Left lung (tissue), 10 donors: ENCODE measurements around the gene SRA1. TPM values are rescaled to one million over a fixed set of nuclear protein-coding genes. Genes with fewer than 3 reads are reported as not detected.

Source experiments
- ATAC-seq: fragments of 200-7000 bp; cut with Tn5 transposase; one replicate; pipeline ENCODE4 v1.9.1; 2020; ENCODE audit warnings: moderate library complexity
- DNase-seq, 4 donors: peaks; one replicate each; pipeline ENCODE4 v3.0.0-alpha.2; 2013 to 2020
- H3K27ac ChIP-seq, 2 donors: fragments of 200-600 bp; sonication (generic) in 1 of 2; one replicate each; pipeline versions ENCODE4 v1.5.0 to v1.8.0; 2020 to 2021
- H3K27me3 ChIP-seq, 2 donors: fragments of 200-600 bp; sonication (generic) in 1 of 2; one replicate each; pipeline versions ENCODE4 v1.5.0 to v1.8.0; 2020 to 2021
- H3K36me3 ChIP-seq, 2 donors: fragments of 200-600 bp; sonication (generic) in 1 of 2; one replicate each; pipeline versions ENCODE4 v1.5.0 to v1.8.0; 2020 to 2021
- H3K4me1 ChIP-seq, 2 donors: fragments of 200-600 bp; one replicate each; pipeline ENCODE4 v1.8.0; 2021
- H3K4me3 ChIP-seq, 2 donors: fragments of 200-600 bp; sonication (generic) in 1 of 2; one replicate each; pipeline versions ENCODE4 v1.5.0 to v1.8.0; 2020 to 2021; ENCODE audit warnings: mild to moderate bottlenecking in 1 of 2
- H3K9me3 ChIP-seq, 2 donors: fragments of 200-600 bp; sonication (generic) in 1 of 2; one replicate each; pipeline versions ENCODE4 v1.5.0 to v1.8.0; 2020 to 2021
- intact Hi-C, 2 donors: fragments of 100-400 bp; cut with DNase I; formaldehyde crosslinking; loops; one replicate each; pipeline versions ENCODE4 v1.11.2 to v1.14.2; 2022
- polyA plus RNA-seq, 6 donors: library from polyadenylated mRNA; unstranded; fragments of 120-200 nt; gene quantifications; one replicate each; pipeline ENCODE4 v1.2.1, GENCODE V29; 2013; ENCODE audit not compliant: insufficient read length in 6 of 6
- total RNA-seq, 2 donors: library from RNA; stranded (reverse); fragmentation: NEBNext Ultra II Directional; extraction: Animal tissue kit (Norgen Biotek cat#: 25700); gene quantifications; one replicate each; pipeline ENCODE4 v1.2.1, GENCODE V29; 2021
- TF ChIP-seq, protein P1 (sequence below), 2 donors: fragments of 200-600 bp; sonication (generic) in 1 of 2; IDR thresholded peaks; one replicate each; pipeline versions ENCODE4 v1.5.0 to v1.8.0; 2021; ENCODE audit warnings: antibody characterized with exemption in 2 of 2
- donor health status: DM: no; HTN: yes; CAD: no.
- donor health status: DM: no; HTN: no; CAD: no.

Gene SRA1
- total and polyA plus RNA-seq, 8 donors, result 20.2 to 36.2 (median 23.6) TPM

DNA sequence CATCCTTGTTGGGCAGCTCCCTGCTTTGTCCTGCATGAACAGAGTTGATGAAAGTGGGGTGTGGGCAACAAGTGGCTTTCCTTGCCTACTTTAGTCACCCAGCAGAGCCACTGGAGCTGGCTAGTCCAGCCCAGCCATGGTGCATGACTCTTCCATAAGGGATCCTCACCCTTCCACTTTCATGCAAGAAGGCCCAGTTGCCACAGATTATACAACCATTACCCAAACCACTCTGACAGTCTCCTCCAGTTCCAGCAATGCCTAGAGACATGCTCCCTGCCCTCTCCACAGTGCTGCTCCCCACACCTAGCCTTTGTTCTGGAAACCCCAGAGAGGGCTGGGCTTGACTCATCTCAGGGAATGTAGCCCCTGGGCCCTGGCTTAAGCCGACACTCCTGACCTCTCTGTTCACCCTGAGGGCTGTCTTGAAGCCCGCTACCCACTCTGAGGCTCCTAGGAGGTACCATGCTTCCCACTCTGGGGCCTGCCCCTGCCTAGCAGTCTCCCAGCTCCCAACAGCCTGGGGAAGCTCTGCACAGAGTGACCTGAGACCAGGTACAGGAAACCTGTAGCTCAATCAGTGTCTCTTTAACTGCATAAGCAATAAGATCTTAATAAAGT lies 11.3 kb upstream of the SRA1 start:
- intact Hi-C loops, result no loop called here
- Histone ChIP-seq H3K4me1 (peaks cover 25 to 57% of the 10 kb centered on the region in 2 donors), H3K4me3 (no peak overlapping the region), H3K9me3 (no peaks in the 10 kb centered on the region), H3K36me3 (peaks cover 0 to 31% of the 10 kb centered on the region in 2 donors), H3K27me3 (no peaks in the 10 kb centered on the region), H3K27ac (peak overlapping the region; percentile 47 to 81)
- no peak for ATAC-seq
- TF ChIP-seq, protein P1, sequence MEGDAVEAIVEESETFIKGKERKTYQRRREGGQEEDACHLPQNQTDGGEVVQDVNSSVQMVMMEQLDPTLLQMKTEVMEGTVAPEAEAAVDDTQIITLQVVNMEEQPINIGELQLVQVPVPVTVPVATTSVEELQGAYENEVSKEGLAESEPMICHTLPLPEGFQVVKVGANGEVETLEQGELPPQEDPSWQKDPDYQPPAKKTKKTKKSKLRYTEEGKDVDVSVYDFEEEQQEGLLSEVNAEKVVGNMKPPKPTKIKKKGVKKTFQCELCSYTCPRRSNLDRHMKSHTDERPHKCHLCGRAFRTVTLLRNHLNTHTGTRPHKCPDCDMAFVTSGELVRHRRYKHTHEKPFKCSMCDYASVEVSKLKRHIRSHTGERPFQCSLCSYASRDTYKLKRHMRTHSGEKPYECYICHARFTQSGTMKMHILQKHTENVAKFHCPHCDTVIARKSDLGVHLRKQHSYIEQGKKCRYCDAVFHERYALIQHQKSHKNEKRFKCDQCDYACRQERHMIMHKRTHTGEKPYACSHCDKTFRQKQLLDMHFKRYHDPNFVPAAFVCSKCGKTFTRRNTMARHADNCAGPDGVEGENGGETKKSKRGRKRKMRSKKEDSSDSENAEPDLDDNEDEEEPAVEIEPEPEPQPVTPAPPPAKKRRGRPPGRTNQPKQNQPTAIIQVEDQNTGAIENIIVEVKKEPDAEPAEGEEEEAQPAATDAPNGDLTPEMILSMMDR (IDR thresholded peaks at IDR 0.05), result no peak
- DNase-seq, result no peak

- no peak for DNase-seq
- intact Hi-C loops, result no loop called here
- ATAC-seq, result no peak
- Histone ChIP-seq H3K27me3 (no peaks in the 10 kb centered on the region), H3K4me1 (peaks cover 25 to 64% of the 10 kb centered on the region in 2 donors), H3K4me3 (no peak overlapping the region), H3K36me3 (peaks cover 0 to 29% of the 10 kb centered on the region in 2 donors), H3K27ac (no peak overlapping the region), H3K9me3 (no peaks in the 10 kb centered on the region)
- TF ChIP-seq, protein P1 (IDR thresholded peaks at IDR 0.05), result no peak
Observed at GRCh38 chr5:140567871-140568270, 10.6 kb upstream of the SRA1 start.

DNA sequence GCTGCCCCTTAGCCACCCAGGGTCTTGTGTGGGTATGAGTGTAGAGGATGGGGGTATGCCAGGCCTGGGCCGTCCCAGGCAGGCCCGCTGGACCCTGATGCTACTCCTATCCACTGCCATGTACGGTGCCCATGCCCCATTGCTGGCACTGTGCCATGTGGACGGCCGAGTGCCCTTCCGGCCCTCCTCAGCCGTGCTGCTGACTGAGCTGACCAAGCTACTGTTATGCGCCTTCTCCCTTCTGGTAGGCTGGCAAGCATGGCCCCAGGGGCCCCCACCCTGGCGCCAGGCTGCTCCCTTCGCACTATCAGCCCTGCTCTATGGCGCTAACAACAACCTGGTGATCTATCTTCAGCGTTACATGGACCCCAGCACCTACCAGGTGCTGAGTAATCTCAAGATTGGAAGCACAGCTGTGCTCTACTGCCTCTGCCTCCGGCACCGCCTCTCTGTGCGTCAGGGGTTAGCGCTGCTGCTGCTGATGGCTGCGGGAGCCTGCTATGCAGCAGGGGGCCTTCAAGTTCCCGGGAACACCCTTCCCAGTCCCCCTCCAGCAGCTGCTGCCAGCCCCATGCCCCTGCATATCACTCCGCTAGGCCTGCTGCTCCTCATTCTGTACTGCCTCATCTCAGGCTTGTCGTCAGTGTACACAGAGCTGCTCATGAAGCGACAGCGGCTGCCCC lies 10.0 kb upstream of the SRA1 start:
- Histone ChIP-seq H3K36me3 (peaks cover 0 to 29% of the 10 kb centered on the region in 2 donors), H3K27me3 (no peaks in the 10 kb centered on the region), H3K4me3 (no peak overlapping the region), H3K4me1 (peaks cover 25 to 70% of the 10 kb centered on the region in 2 donors), H3K27ac (no peak overlapping the region), H3K9me3 (no peaks in the 10 kb centered on the region)
- TF ChIP-seq, protein P1 (IDR thresholded peaks at IDR 0.05), result no peak
- intact Hi-C loops, result no loop called here
- DNase-seq, result no peak
- ATAC-seq, result no peak

DNA sequence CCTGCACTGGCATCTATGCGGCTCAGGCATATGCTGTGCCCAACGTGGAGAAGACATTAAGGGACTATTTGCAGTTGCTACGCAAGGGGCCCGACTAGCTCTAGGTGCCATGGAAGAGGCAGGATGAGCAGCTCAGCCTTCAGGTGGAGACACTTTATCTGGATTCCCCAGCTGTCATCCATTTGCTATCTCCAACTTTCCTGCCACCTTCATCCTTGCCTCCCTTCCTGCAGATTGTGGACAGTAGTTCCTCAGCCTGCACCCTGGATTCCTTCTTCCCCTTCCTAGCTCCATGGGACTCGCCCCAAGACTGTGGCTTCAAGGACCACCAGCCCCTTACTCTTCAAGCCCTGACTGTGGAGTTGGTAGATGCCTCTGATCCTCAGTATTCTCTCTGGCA lies 9.4 kb upstream of the SRA1 start:
- no peak overlapping the region for H3K4me3 ChIP-seq
- H3K4me1 ChIP-seq, result peaks cover 25 to 73% of the 10 kb centered on the region in 2 donors
- no peaks in the 10 kb centered on the region for H3K9me3 ChIP-seq
- ATAC-seq, result no peak
- H3K27me3 ChIP-seq, result no peaks in the 10 kb centered on the region
- peaks cover 0 to 29% of the 10 kb centered on the region in 2 donors for H3K36me3 ChIP-seq
- DNase-seq, result no peak
- TF ChIP-seq, protein P1 (IDR thresholded peaks at IDR 0.05), result no peak
- H3K27ac ChIP-seq, result no peak overlapping the region
- intact Hi-C loops, result no loop called here

DNA sequence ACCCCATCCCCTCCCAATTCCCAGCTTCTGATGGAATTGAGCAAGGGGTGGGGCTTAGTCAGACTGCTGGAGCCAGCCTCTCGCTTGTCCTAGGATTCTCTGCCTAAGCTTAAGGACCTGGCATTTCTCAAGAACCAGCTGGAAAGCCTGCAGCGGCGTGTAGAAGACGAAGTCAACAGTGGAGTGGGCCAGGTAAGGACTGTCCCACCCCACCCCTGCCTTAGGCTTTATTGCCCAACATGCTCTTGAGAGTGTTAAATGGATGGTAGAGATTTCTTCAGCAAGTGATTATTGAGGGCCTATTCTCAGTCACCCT lies 8.5 kb upstream of the SRA1 start:
- intact Hi-C loops, result no loop called here
- ATAC-seq, result peak; percentile 45
- peak in 1 of 4 donors; percentile 71 for DNase-seq
- peaks cover 0 to 29% of the 10 kb centered on the region in 2 donors for H3K36me3 ChIP-seq
- H3K27me3 ChIP-seq, result no peaks in the 10 kb centered on the region
- TF ChIP-seq, protein P1 (IDR thresholded peaks at IDR 0.05), result no peak
- H3K9me3 ChIP-seq, result no peaks in the 10 kb centered on the region
- peaks cover 25 to 74% of the 10 kb centered on the region in 2 donors for H3K4me1 ChIP-seq
- peak overlapping the region in 1 of 2 donors; percentile 96 for H3K27ac ChIP-seq
- H3K4me3 ChIP-seq, result peak overlapping the region in 1 of 2 donors; percentile 66
